Left cardiac atrium (tissue), 4 donors: Measurements from ENCODE around the gene UBXN4. TPM values are rescaled to one million over a fixed set of nuclear protein-coding genes. Genes with fewer than 3 reads are reported as not detected.
A peak's percentile ranks its signal among the peaks of the same experiment; 100 is the strongest.
"Not testable (repeated sequence)": the region's sequence is repeated elsewhere in the genome, so short reads cannot be mapped to it uniquely, and the experiment has no call there.

Experiments
- ATAC-seq, 2 donors: fragments of 200-7000 bp; cut with Tn5 transposase; one replicate each; pipeline ENCODE4 v1.9.1; 2020; ENCODE audit warnings: mild to moderate bottlenecking in 2 of 2, moderate library complexity in 2 of 2
- DNase-seq: peaks from one replicate; pipeline ENCODE4 v3.0.0-alpha.2; 2020
- intact Hi-C, 2 donors: fragments of 100-400 bp; cut with DNase I; formaldehyde crosslinking; loops; one replicate each; pipeline versions ENCODE4 v1.14.1 to v1.15.1; 2022 to 2023
- total RNA-seq, 2 donors: library from RNA; stranded (reverse); fragmentation: NEBNext Ultra II Directional; extraction: Animal tissue kit (Norgen Biotek cat#: 25700); gene quantifications; one replicate each; pipeline ENCODE4 v1.2.1, GENCODE V29; 2021
- donor health status: DM: no; HTN: yes; CAD: no.
- donor health status: DM: no; HTN: yes; CAD: no; lungs with severe emphysema.
- donor health status: DM: yes; HTN: yes; CAD: no.
- donor health status: Dilated cardiomyopathy.

Gene UBXN4
- total RNA-seq, 2 donors from 2014 or later: 56.6 to 75.8 TPM

- intact Hi-C loops: no loop called here
- ATAC-seq: no peak
These were observed 58.1 kb downstream of the UBXN4 start for GRCh38 chr2:135799738-135800137.

GRCh38 chr2:135800513-135801460, 59.1 kb downstream of the UBXN4 start:
- intact Hi-C loops: no loop called here
- DNase-seq: no peak
- no peak for ATAC-seq

More at GRCh38 chr2:135799738-135800137, 58.1 kb downstream of the UBXN4 start:
- no peak for DNase-seq

GRCh38 chr2:135802350-135802749, 60.7 kb downstream of the UBXN4 start:
- intact Hi-C loops: no loop called here
- ATAC-seq: no peak
- no peak for DNase-seq

GRCh38 chr2:135803278-135803677, 61.6 kb downstream of the UBXN4 start:
- DNase-seq: no peak
- intact Hi-C loops: no loop called here
- peak in 1 of 2 donors; percentile 67 for ATAC-seq

GRCh38 chr2:135807874-135808273, 66.2 kb downstream of the UBXN4 start:
- ATAC-seq, DNase-seq, intact Hi-C loops: not testable (repeated sequence)

GRCh38 chr2:135812907-135813511, 71.4 kb downstream of the UBXN4 start:
- intact Hi-C loops: no loop called here
- DNase-seq (no peak), ATAC-seq (no peak)

- DNase-seq (no peak), ATAC-seq (no peak)
- intact Hi-C loops: no loop called here
These were observed 73.6 kb downstream of the UBXN4 start for GRCh38 chr2:135815269-135815668.

GRCh38 chr2:135817466-135817865, 75.8 kb downstream of the UBXN4 start:
- intact Hi-C loops: no loop called here
- DNase-seq (no peak), ATAC-seq (no peak)

GRCh38 chr2:135817951-135818350, 76.3 kb downstream of the UBXN4 start:
- intact Hi-C loops: no loop called here
- DNase-seq (no peak), ATAC-seq (no peak)

- DNase-seq: no peak
- ATAC-seq: no peak
- intact Hi-C loops: no loop called here
These were observed 77.4 kb downstream of the UBXN4 start for GRCh38 chr2:135818937-135819610.

GRCh38 chr2:135820003-135820618, 78.5 kb downstream of the UBXN4 start:
- intact Hi-C loops: no loop called here
- no peak for ATAC-seq
- DNase-seq: no peak

GRCh38 chr2:135821190-135821589, 79.5 kb downstream of the UBXN4 start:
- DNase-seq (no peak), ATAC-seq (no peak)
- intact Hi-C loops: no loop called here

GRCh38 chr2:135822855-135823254, 81.2 kb downstream of the UBXN4 start:
- intact Hi-C loops: no loop called here
- DNase-seq: no peak
- ATAC-seq: no peak

GRCh38 chr2:135825131-135825530, 83.5 kb downstream of the UBXN4 start:
- intact Hi-C loops: no loop called here
- ATAC-seq (peak in 1 of 2 donors; percentile 18), DNase-seq (no peak)

GRCh38 chr2:135825550-135826176, 84.0 kb downstream of the UBXN4 start:
- DNase-seq: no peak
- ATAC-seq: peak in 1 of 2 donors; percentile 12
- intact Hi-C loops: no loop called here

GRCh38 chr2:135826544-135826943, 84.9 kb downstream of the UBXN4 start:
- no peak for DNase-seq
- intact Hi-C loops: no loop called here
- ATAC-seq: no peak

- DNase-seq (no peak), ATAC-seq (no peak)
- intact Hi-C loops: no loop called here
These were observed 87.9 kb downstream of the UBXN4 start for GRCh38 chr2:135829378-135830135.

GRCh38 chr2:135831180-135831812, 89.6 kb downstream of the UBXN4 start:
- intact Hi-C loops: no loop called here
- DNase-seq: no peak
- ATAC-seq: no peak
